ENCODE data around the gene NECAB2.

Gene NECAB2

GRCh38 chr16:83992624-83993023 is 24.6 kb downstream of the NECAB2 start:
- peak; percentile 41 for DNase-seq (ENCODE audit: low spot score)

- peak; percentile 90 for DNase-seq (ENCODE audit: low spot score)
Observed at GRCh38 chr16:83994087-83994486, 26.0 kb downstream of the NECAB2 start.

- no peak for DNase-seq (ENCODE audit: low spot score)
Observed at GRCh38 chr16:83994703-83995102, 26.7 kb downstream of the NECAB2 start.

GRCh38 chr16:83995754-83996153 is 27.7 kb downstream of the NECAB2 start:
- no peak for DNase-seq (ENCODE audit: low spot score)

- no peak for DNase-seq (ENCODE audit: low spot score)
Observed at GRCh38 chr16:83996481-83997252, 28.6 kb downstream of the NECAB2 start.

GRCh38 chr16:83998091-83998490 is 30.0 kb downstream of the NECAB2 start:
- no peak for DNase-seq (ENCODE audit: low spot score)

- DNase-seq (ENCODE audit: low spot score) = no peak
Observed at GRCh38 chr16:84000989-84001642, 33.1 kb downstream of the NECAB2 start.

GRCh38 chr16:84001726-84002125 is 33.7 kb downstream of the NECAB2 start:
- DNase-seq (ENCODE audit: low spot score) = no peak

- DNase-seq (ENCODE audit: low spot score) = no peak
Observed at GRCh38 chr16:84003038-84003437, 35.0 kb downstream of the NECAB2 start.

- no peak for DNase-seq (ENCODE audit: low spot score)
Observed at GRCh38 chr16:84004442-84004841, 36.4 kb downstream of the NECAB2 start.

- no peak for DNase-seq (ENCODE audit: low spot score)
Observed at GRCh38 chr16:84005391-84005790, 37.3 kb downstream of the NECAB2 start.

- no peak for DNase-seq (ENCODE audit: low spot score)
Observed at GRCh38 chr16:84007520-84007919, 39.5 kb downstream of the NECAB2 start.

- DNase-seq (ENCODE audit: low spot score) = no peak
Observed at GRCh38 chr16:84007965-84008364, 39.9 kb downstream of the NECAB2 start.

- DNase-seq (ENCODE audit: low spot score) = no peak
Observed at GRCh38 chr16:84009282-84009681, 41.2 kb downstream of the NECAB2 start.

- no peak for DNase-seq (ENCODE audit: low spot score)
Observed at GRCh38 chr16:84013787-84014569, 45.9 kb downstream of the NECAB2 start.

GRCh38 chr16:84014570-84015327 is 46.7 kb downstream of the NECAB2 start:
- no peak for DNase-seq (ENCODE audit: low spot score)

GRCh38 chr16:84015399-84015798 is 47.4 kb downstream of the NECAB2 start:
- no peak for DNase-seq (ENCODE audit: low spot score)

GRCh38 chr16:84016477-84016876 is 48.4 kb downstream of the NECAB2 start:
- no peak for DNase-seq (ENCODE audit: low spot score)

GRCh38 chr16:84018710-84019109 is 50.7 kb downstream of the NECAB2 start:
- DNase-seq (ENCODE audit: low spot score) = no peak

- DNase-seq (ENCODE audit: low spot score) = no peak
Observed at GRCh38 chr16:84020353-84020752, 52.3 kb downstream of the NECAB2 start.

GRCh38 chr16:84021488-84021887 is 53.4 kb downstream of the NECAB2 start:
- no peak for DNase-seq (ENCODE audit: low spot score)

GRCh38 chr16:84022644-84023043 is 54.6 kb downstream of the NECAB2 start:
- no peak for DNase-seq (ENCODE audit: low spot score)
